GM12864 (cell line): ENCODE data around the gene CAMK4.

Source experiments
- DNase-seq: peaks from one replicate; pipeline ENCODE4 v3.0.0-alpha.2; 2011; ENCODE audit warnings: low read depth
- H3K4me3 ChIP-seq: 2 replicates; pipeline ENCODE4 v1.5.1; 2011; ENCODE audit warnings: mild to moderate bottlenecking, low read depth, low read length, control low read depth
- CTCF ChIP-seq: IDR thresholded peaks from 2 replicates; pipeline ENCODE4 v1.5.1; 2011; ENCODE audit warnings: low read depth, mild to moderate bottlenecking, moderate library complexity, low read length, control low read depth, inconsistent platforms; ENCODE audit errors: missing control alignments

Gene CAMK4

GRCh38 chr5:111389390-111390082, 165.4 kb downstream of the CAMK4 start:
- no peak for DNase-seq
- no peak overlapping the region for H3K4me3 ChIP-seq
- no peak for TF ChIP-seq CTCF

GRCh38 chr5:111392181-111392580, 168.0 kb downstream of the CAMK4 start:
- no peak for TF ChIP-seq CTCF
- no peak overlapping the region for H3K4me3 ChIP-seq
- DNase-seq: no peak

- H3K4me3 ChIP-seq: no peak overlapping the region
- DNase-seq: no peak
- TF ChIP-seq CTCF: no peak
These were observed 170.4 kb downstream of the CAMK4 start for GRCh38 chr5:111394586-111394985.

GRCh38 chr5:111398013-111398412, 173.8 kb downstream of the CAMK4 start:
- no peak for DNase-seq
- TF ChIP-seq CTCF: no peak

GRCh38 chr5:111399113-111399512, 174.9 kb downstream of the CAMK4 start:
- no peak for TF ChIP-seq CTCF
- H3K4me3 ChIP-seq: no peak overlapping the region
- no peak for DNase-seq

More at GRCh38 chr5:111398013-111398412, 173.8 kb downstream of the CAMK4 start:
- no peak overlapping the region for H3K4me3 ChIP-seq

- no peak for DNase-seq
- TF ChIP-seq CTCF: no peak
- H3K4me3 ChIP-seq: no peak overlapping the region
These were observed 177.7 kb downstream of the CAMK4 start for GRCh38 chr5:111401906-111402305.

- TF ChIP-seq CTCF: no peak
- no peak overlapping the region for H3K4me3 ChIP-seq
- no peak for DNase-seq
These were observed 180.1 kb downstream of the CAMK4 start for GRCh38 chr5:111404270-111404769.
